ENCODE results near the gene LARGE1.

The LARGE1 gene

GRCh38 chr22:33573479-33573878 lies 346.8 kb downstream of the LARGE1 start:
- Histone ChIP-seq H3K27ac (ENCODE audit: low read depth, low read length, poor library complexity, severe bottlenecking) (no peak overlapping the region), H3K27me3 (ENCODE audit: insufficient read depth, low read length) (no peaks in the 10 kb centered on the region), H3K4me2 (ENCODE audit: low read length) (no peak overlapping the region), H3K9ac (ENCODE audit: low read length) (no peak overlapping the region), H3K4me1 (ENCODE audit: insufficient read depth, low read length, severe bottlenecking) (peaks cover 76% of the 10 kb centered on the region), H3K9me3 (ENCODE audit: low read length) (no peaks in the 10 kb centered on the region), H3K4me3 (ENCODE audit: low read depth, low read length, poor library complexity, severe bottlenecking) (no peak overlapping the region), H2AFZ (ENCODE audit: low read length) (no peak overlapping the region), H3F3A (ENCODE audit: insufficient read depth, low read length) (no peaks in the 10 kb centered on the region), H3K79me2 (ENCODE audit: insufficient read depth, low read length) (no peaks in the 10 kb centered on the region), H3K9me2 (ENCODE audit: low read depth, low read length) (no peaks in the 10 kb centered on the region), H3K36me3 (ENCODE audit: insufficient read depth, low read length) (no peaks in the 10 kb centered on the region), H4K20me1 (ENCODE audit: insufficient read depth, low read length) (no peaks in the 10 kb centered on the region)
- TF ChIP-seq CTCF (IDR thresholded peaks at IDR 0.05; ENCODE audit: low read length) (no peak), EZH2 (IDR thresholded peaks at IDR 0.05; ENCODE audit: borderline replicate concordance, low read length) (no peak)

- H3K27ac ChIP-seq (ENCODE audit: low read depth, low read length, poor library complexity, severe bottlenecking) = peak overlapping the region; percentile 91
- H3K9ac ChIP-seq (ENCODE audit: low read length) = no peak overlapping the region
- H3K4me3 ChIP-seq (ENCODE audit: low read depth, low read length, poor library complexity, severe bottlenecking) = no peak overlapping the region
- H3K27me3 ChIP-seq (ENCODE audit: insufficient read depth, low read length) = no peaks in the 10 kb centered on the region
- no peaks in the 10 kb centered on the region for H3F3A ChIP-seq (ENCODE audit: insufficient read depth, low read length)
- peaks cover 76% of the 10 kb centered on the region for H3K4me1 ChIP-seq (ENCODE audit: insufficient read depth, low read length, severe bottlenecking)
- H3K9me3 ChIP-seq (ENCODE audit: low read length) = no peaks in the 10 kb centered on the region
- TF ChIP-seq CTCF (IDR thresholded peaks at IDR 0.05; ENCODE audit: low read length) (no peak), EZH2 (IDR thresholded peaks at IDR 0.05; ENCODE audit: borderline replicate concordance, low read length) (no peak)
- no peaks in the 10 kb centered on the region for H3K79me2 ChIP-seq (ENCODE audit: insufficient read depth, low read length)
- no peak overlapping the region for H3K4me2 ChIP-seq (ENCODE audit: low read length)
- H4K20me1 ChIP-seq (ENCODE audit: insufficient read depth, low read length) = no peaks in the 10 kb centered on the region
- H3K9me2 ChIP-seq (ENCODE audit: low read depth, low read length) = no peaks in the 10 kb centered on the region
- no peaks in the 10 kb centered on the region for H3K36me3 ChIP-seq (ENCODE audit: insufficient read depth, low read length)
- H2AFZ ChIP-seq (ENCODE audit: low read length) = no peak overlapping the region
Measured at GRCh38 chr22:33572086-33572485, 348.2 kb downstream of the LARGE1 start.

- Histone ChIP-seq H3K9ac (ENCODE audit: low read length) (peak overlapping the region; percentile 43; the same call in 1 of the 2 replicates), H3K79me2 (ENCODE audit: insufficient read depth, low read length) (no peaks in the 10 kb centered on the region), H3K27ac (ENCODE audit: low read depth, low read length, poor library complexity, severe bottlenecking) (peak overlapping the region; percentile 91), H3K27me3 (ENCODE audit: insufficient read depth, low read length) (no peaks in the 10 kb centered on the region), H3K4me2 (ENCODE audit: low read length) (peak overlapping the region; percentile 65; the same call in 1 of the 2 replicates), H3F3A (ENCODE audit: insufficient read depth, low read length) (no peaks in the 10 kb centered on the region), H3K4me3 (ENCODE audit: low read depth, low read length, poor library complexity, severe bottlenecking) (no peak overlapping the region), H2AFZ (ENCODE audit: low read length) (no peak overlapping the region), H3K9me2 (ENCODE audit: low read depth, low read length) (no peaks in the 10 kb centered on the region), H3K9me3 (ENCODE audit: low read length) (no peaks in the 10 kb centered on the region), H3K36me3 (ENCODE audit: insufficient read depth, low read length) (no peaks in the 10 kb centered on the region), H3K4me1 (ENCODE audit: insufficient read depth, low read length, severe bottlenecking) (peaks cover 73% of the 10 kb centered on the region), H4K20me1 (ENCODE audit: insufficient read depth, low read length) (no peaks in the 10 kb centered on the region)
- no peak for TF ChIP-seq EZH2 (IDR thresholded peaks at IDR 0.05; ENCODE audit: borderline replicate concordance, low read length)
- no peak for TF ChIP-seq CTCF (IDR thresholded peaks at IDR 0.05; ENCODE audit: low read length)
Measured at GRCh38 chr22:33570110-33570509, 350.2 kb downstream of the LARGE1 start.
